Nephron progenitor cell (in vitro differentiated cells): Measurements from ENCODE around the gene ITPK1.

Source experiments
- DNase-seq: peaks from one replicate; pipeline ENCODE4 v3.0.0; 2021
- H3K27ac Mint-ChIP-seq: 2 replicates; pipeline ENCODE4 v1.8.0; 2021; ENCODE audit warnings: mild to moderate bottlenecking, moderate library complexity, mixed read lengths
- H3K27me3 Mint-ChIP-seq: 2 replicates; pipeline ENCODE4 v1.8.0; 2021; ENCODE audit warnings: mild to moderate bottlenecking, low read depth, mixed read lengths; ENCODE audit not compliant: poor library complexity
- H3K36me3 Mint-ChIP-seq: 2 replicates; pipeline ENCODE4 v1.8.0; 2021; ENCODE audit warnings: low read depth, mixed read lengths
- H3K4me1 Mint-ChIP-seq: 2 replicates; pipeline ENCODE4 v1.8.0; 2021; ENCODE audit warnings: mixed read lengths
- H3K4me3 Mint-ChIP-seq: 2 replicates; pipeline ENCODE4 v1.8.0; 2021; ENCODE audit warnings: mild to moderate bottlenecking, moderate library complexity, mixed read lengths
- H3K9me3 Mint-ChIP-seq: 2 replicates; pipeline ENCODE4 v1.8.0; 2021; ENCODE audit warnings: mild to moderate bottlenecking, moderate library complexity, mixed read lengths
- TF ChIP-seq, protein P1 (sequence below): fragments of 200-600 bp; sonication (generic); IDR thresholded peaks from 2 replicates; pipeline ENCODE4 v1.5.0; 2021; ENCODE audit warnings: antibody characterized with exemption

The ITPK1 gene

DNA sequence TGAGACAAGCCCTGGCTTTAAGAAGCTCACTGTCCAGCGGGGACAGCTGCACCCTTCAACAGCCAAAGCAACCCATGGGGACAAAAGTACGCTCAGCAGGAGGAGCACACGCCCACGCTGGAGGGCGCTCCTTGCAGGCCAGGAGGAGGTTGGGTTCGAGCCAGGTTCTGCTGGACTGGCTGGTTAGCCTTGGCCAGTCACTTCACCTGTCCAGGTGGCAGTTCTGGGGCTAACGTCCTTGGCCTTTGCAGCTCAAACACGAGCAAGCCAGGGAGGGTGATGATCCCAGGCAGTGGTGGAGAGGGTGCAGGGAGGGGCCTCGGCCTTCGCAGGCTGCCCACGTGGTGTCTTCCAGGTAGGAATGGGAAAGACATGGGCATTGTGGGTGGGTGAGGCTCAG is 179.6 kb downstream of the ITPK1 start:
- no peaks in the 10 kb centered on the region for H3K36me3 Mint-ChIP-seq
- H3K9me3 Mint-ChIP-seq: no peaks in the 10 kb centered on the region
- H3K4me1 Mint-ChIP-seq: peaks cover 1% of the 10 kb centered on the region
- H3K4me3 Mint-ChIP-seq: no peak overlapping the region
- peaks cover 5% of the 10 kb centered on the region for H3K27me3 Mint-ChIP-seq
- no peak overlapping the region for H3K27ac Mint-ChIP-seq
- TF ChIP-seq, protein P1, sequence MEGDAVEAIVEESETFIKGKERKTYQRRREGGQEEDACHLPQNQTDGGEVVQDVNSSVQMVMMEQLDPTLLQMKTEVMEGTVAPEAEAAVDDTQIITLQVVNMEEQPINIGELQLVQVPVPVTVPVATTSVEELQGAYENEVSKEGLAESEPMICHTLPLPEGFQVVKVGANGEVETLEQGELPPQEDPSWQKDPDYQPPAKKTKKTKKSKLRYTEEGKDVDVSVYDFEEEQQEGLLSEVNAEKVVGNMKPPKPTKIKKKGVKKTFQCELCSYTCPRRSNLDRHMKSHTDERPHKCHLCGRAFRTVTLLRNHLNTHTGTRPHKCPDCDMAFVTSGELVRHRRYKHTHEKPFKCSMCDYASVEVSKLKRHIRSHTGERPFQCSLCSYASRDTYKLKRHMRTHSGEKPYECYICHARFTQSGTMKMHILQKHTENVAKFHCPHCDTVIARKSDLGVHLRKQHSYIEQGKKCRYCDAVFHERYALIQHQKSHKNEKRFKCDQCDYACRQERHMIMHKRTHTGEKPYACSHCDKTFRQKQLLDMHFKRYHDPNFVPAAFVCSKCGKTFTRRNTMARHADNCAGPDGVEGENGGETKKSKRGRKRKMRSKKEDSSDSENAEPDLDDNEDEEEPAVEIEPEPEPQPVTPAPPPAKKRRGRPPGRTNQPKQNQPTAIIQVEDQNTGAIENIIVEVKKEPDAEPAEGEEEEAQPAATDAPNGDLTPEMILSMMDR: no peak
- DNase-seq: no peak

DNA sequence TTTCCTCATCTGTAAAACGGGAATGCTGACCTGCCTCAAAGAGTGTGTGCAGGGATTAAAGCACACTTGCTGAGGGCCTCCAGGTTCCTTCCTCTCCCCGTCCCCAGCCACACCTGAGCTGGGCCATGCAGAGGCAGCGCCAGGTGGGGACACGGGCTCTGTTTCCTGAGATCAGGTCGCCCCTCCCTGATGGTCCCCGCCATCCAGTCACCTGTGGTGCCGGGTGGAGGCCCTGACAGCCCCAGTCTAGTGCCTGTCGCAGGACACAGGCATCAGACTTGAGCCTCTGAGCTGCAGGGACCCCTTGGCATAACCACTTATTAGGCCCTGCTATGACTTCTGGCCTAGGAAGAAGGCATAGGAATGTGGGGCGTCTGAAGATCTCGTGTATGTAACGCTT is 180.3 kb downstream of the ITPK1 start:
- TF ChIP-seq, protein P1: no peak
- H3K36me3 Mint-ChIP-seq: no peaks in the 10 kb centered on the region
- H3K4me1 Mint-ChIP-seq: peaks cover 8% of the 10 kb centered on the region
- no peak overlapping the region for H3K4me3 Mint-ChIP-seq
- no peaks in the 10 kb centered on the region for H3K9me3 Mint-ChIP-seq
- peaks cover 5% of the 10 kb centered on the region for H3K27me3 Mint-ChIP-seq
- H3K27ac Mint-ChIP-seq: no peak overlapping the region
- DNase-seq: no peak

DNA sequence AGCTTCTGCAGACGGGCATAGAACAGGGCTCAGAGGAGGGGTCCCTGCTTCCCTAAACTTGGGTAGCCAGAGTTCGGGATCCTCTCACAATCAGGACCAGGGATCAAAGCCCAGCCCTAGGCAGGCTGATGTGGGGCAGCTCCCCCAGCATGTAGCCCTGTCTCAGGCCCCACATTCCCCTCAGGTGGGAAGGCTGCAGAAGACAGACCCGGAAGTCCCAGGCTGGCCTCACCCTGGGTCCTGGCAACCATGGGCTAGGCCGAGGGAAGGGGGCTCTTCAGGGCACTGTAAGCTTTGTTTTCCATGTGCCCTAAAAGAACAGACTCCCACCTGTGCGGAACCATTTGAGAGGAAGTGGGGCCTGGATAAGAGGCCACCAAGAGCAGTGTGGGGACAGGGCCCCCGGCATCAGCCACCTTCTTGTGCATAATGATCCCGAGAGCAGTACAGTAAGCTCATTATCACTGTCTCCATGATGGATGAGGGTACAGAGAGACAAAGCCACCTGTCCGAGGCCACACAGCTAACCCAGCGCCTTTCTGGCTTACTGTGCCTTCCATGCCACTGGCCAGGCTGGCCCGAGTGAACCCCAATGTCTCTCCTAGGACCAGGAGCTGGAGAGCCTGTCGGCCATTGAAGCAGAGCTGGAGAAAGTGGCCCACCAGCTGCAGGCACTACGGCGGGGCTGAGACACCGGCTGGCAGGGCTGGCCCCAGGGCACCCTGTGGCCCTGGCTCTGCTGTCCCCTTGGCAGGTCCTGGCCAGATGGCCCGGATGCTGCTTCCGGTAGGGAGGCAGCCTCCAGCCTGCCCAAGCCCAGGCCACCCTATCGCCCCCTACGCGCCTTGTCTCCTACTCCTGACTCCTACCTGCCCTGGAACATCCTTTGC is 181.3 kb downstream of the ITPK1 start:
- H3K27me3 Mint-ChIP-seq: peaks cover 2% of the 10 kb centered on the region
- no peaks in the 10 kb centered on the region for H3K9me3 Mint-ChIP-seq
- H3K4me3 Mint-ChIP-seq: no peak overlapping the region
- DNase-seq: no peak
- H3K4me1 Mint-ChIP-seq: peaks cover 14% of the 10 kb centered on the region
- H3K27ac Mint-ChIP-seq: no peak overlapping the region
- H3K36me3 Mint-ChIP-seq: no peaks in the 10 kb centered on the region
- TF ChIP-seq, protein P1: no peak

DNA sequence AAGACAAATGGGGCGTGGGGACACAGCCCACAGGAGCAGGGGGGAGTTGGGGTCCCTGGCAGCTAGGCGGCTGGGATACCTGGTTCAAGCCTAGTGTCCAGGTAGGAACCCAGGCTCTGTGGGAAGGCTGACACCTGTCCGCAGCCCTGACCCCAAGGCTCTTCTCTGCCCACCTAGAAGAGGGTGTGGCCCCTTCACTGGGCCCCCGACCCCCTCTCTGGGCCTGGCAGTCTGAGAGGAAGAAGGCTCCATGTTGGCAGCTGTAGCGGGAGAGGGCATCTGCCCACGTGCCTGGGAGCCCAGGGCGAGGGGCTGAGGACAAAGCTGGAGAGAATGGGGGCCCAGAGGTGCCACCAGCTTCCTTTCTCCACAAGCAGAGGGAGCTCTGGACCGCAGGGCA is 182.2 kb downstream of the ITPK1 start:
- Mint-ChIP-seq H3K4me3 (no peak overlapping the region), H3K27ac (no peak overlapping the region), H3K36me3 (no peaks in the 10 kb centered on the region), H3K4me1 (peaks cover 14% of the 10 kb centered on the region), H3K9me3 (no peaks in the 10 kb centered on the region), H3K27me3 (peaks cover 2% of the 10 kb centered on the region)
- TF ChIP-seq, protein P1: no peak
- no peak for DNase-seq

DNA sequence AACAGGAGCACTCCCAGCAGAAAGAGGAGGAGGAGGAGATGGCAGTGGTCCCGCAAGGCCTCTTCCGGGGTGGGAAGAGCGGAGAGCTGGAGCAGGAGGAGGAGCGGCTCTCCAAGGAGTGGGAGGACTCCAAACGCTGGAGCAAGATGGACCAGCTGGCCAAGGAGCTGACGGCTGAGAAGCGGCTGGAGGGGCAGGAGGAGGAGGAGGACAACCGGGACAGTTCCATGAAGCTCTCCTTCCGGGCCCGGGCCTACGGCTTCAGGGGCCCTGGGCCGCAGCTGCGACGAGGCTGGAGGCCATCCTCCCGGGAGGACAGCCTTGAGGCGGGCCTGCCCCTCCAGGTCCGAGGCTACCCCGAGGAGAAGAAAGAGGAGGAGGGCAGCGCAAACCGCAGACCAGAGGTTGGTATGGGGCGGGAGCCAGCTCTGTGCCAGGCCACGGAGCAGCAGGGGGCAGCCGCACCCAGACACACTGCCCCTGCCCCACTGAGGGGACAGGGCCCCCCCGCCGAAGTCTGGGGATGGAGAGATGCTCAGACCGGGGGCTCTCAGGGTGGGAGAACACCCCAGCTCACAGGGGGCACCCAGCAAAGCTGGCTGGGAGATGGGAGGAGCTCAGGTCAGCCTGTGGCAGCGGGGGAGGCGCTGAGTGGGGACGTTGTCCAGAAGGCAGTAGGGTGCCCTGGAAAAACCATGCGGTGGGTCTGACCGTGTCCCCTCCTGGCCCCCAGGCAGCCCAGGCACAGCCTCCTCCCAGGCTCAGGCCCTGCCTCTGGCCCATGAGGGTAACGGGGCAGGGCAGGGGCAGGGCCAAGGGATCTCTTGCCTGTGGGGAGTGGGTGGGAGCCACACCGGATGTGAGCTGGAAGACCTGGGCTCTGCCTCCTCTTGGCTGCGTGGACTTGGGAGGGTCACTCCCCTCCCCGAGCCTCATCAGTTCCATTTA is 183.0 kb downstream of the ITPK1 start:
- Mint-ChIP-seq H3K9me3 (no peaks in the 10 kb centered on the region), H3K27me3 (peaks cover 2% of the 10 kb centered on the region), H3K4me3 (no peak overlapping the region), H3K4me1 (peaks cover 14% of the 10 kb centered on the region), H3K36me3 (no peaks in the 10 kb centered on the region), H3K27ac (no peak overlapping the region)
- DNase-seq: no peak
- TF ChIP-seq, protein P1: no peak
